ENCODE results near the gene RUNX2.

Gene RUNX2

GRCh38 chr6:45684476-45684875 is 356.3 kb downstream of the RUNX2 start:
- H3K27me3 ChIP-seq (ENCODE audit: insufficient read depth, poor library complexity, severe bottlenecking), result no peaks in the 10 kb centered on the region
- ATAC-seq (ENCODE audit: low read depth) (no peak), DNase-seq (ENCODE audit: low spot score) (no peak)
- H3K4me3 ChIP-seq (ENCODE audit: severe bottlenecking), result no peak overlapping the region
- no peak overlapping the region for H3K27ac ChIP-seq (ENCODE audit: poor library complexity, severe bottlenecking)
- H3K36me3 ChIP-seq (ENCODE audit: low read depth), result no peaks in the 10 kb centered on the region
- H3K4me1 ChIP-seq (ENCODE audit: insufficient read depth, poor library complexity, severe bottlenecking), result no peaks in the 10 kb centered on the region
- H3K9me3 ChIP-seq (ENCODE audit: severe bottlenecking), result no peaks in the 10 kb centered on the region
- no peak for TF ChIP-seq CTCF (IDR thresholded peaks at IDR 0.05; ENCODE audit: poor library complexity, severe bottlenecking)

GRCh38 chr6:45685076-45685475 is 356.9 kb downstream of the RUNX2 start:
- Histone ChIP-seq H3K9me3 (ENCODE audit: severe bottlenecking) (no peaks in the 10 kb centered on the region), H3K4me3 (ENCODE audit: severe bottlenecking) (no peak overlapping the region), H3K36me3 (ENCODE audit: low read depth) (no peaks in the 10 kb centered on the region), H3K4me1 (ENCODE audit: insufficient read depth, poor library complexity, severe bottlenecking) (no peaks in the 10 kb centered on the region), H3K27me3 (ENCODE audit: insufficient read depth, poor library complexity, severe bottlenecking) (no peaks in the 10 kb centered on the region), H3K27ac (ENCODE audit: poor library complexity, severe bottlenecking) (no peak overlapping the region)
- TF ChIP-seq CTCF (IDR thresholded peaks at IDR 0.05; ENCODE audit: poor library complexity, severe bottlenecking), result no peak
- ATAC-seq (ENCODE audit: low read depth), result no peak
- no peak for DNase-seq (ENCODE audit: low spot score)

GRCh38 chr6:45686841-45687569 is 358.9 kb downstream of the RUNX2 start:
- Histone ChIP-seq H3K9me3 (ENCODE audit: severe bottlenecking) (no peaks in the 10 kb centered on the region), H3K4me1 (ENCODE audit: insufficient read depth, poor library complexity, severe bottlenecking) (peaks cover 4% of the 10 kb centered on the region), H3K27ac (ENCODE audit: poor library complexity, severe bottlenecking) (no peak overlapping the region), H3K4me3 (ENCODE audit: severe bottlenecking) (no peak overlapping the region), H3K36me3 (ENCODE audit: low read depth) (no peaks in the 10 kb centered on the region), H3K27me3 (ENCODE audit: insufficient read depth, poor library complexity, severe bottlenecking) (no peaks in the 10 kb centered on the region)
- TF ChIP-seq CTCF (IDR thresholded peaks at IDR 0.05; ENCODE audit: poor library complexity, severe bottlenecking), result no peak
- no peak for ATAC-seq (ENCODE audit: low read depth)
- DNase-seq (ENCODE audit: low spot score), result no peak

GRCh38 chr6:45687570-45687969 is 359.4 kb downstream of the RUNX2 start:
- no peak for TF ChIP-seq CTCF (IDR thresholded peaks at IDR 0.05; ENCODE audit: poor library complexity, severe bottlenecking)
- no peak overlapping the region for H3K27ac ChIP-seq (ENCODE audit: poor library complexity, severe bottlenecking)
- DNase-seq (ENCODE audit: low spot score) (no peak), ATAC-seq (ENCODE audit: low read depth) (no peak)
- H3K36me3 ChIP-seq (ENCODE audit: low read depth), result no peaks in the 10 kb centered on the region
- H3K4me1 ChIP-seq (ENCODE audit: insufficient read depth, poor library complexity, severe bottlenecking), result peaks cover 4% of the 10 kb centered on the region
- no peak overlapping the region for H3K4me3 ChIP-seq (ENCODE audit: severe bottlenecking)
- no peaks in the 10 kb centered on the region for H3K9me3 ChIP-seq (ENCODE audit: severe bottlenecking)
- H3K27me3 ChIP-seq (ENCODE audit: insufficient read depth, poor library complexity, severe bottlenecking), result no peaks in the 10 kb centered on the region

- H3K27ac ChIP-seq (ENCODE audit: poor library complexity, severe bottlenecking), result no peak overlapping the region
- DNase-seq (ENCODE audit: low spot score) (no peak), ATAC-seq (ENCODE audit: low read depth) (no peak)
- TF ChIP-seq CTCF (IDR thresholded peaks at IDR 0.05; ENCODE audit: poor library complexity, severe bottlenecking), result no peak
- no peaks in the 10 kb centered on the region for H3K9me3 ChIP-seq (ENCODE audit: severe bottlenecking)
- H3K36me3 ChIP-seq (ENCODE audit: low read depth), result no peaks in the 10 kb centered on the region
- peaks cover 4% of the 10 kb centered on the region for H3K4me1 ChIP-seq (ENCODE audit: insufficient read depth, poor library complexity, severe bottlenecking)
- no peaks in the 10 kb centered on the region for H3K27me3 ChIP-seq (ENCODE audit: insufficient read depth, poor library complexity, severe bottlenecking)
- H3K4me3 ChIP-seq (ENCODE audit: severe bottlenecking), result no peak overlapping the region
Observed at GRCh38 chr6:45688180-45688579, 360.1 kb downstream of the RUNX2 start.

Measured in RWPE2 (cell line).